CD4-positive, alpha-beta T cell treated with Interleukin-4 for 4 hours (primary cell): ENCODE data around the gene HDGFL1.

ENCODE experiments used
- DNase-seq: peaks from one replicate; pipeline ENCODE4 v3.0.0-alpha.2; 2020

HDGFL1 gene

DNA sequence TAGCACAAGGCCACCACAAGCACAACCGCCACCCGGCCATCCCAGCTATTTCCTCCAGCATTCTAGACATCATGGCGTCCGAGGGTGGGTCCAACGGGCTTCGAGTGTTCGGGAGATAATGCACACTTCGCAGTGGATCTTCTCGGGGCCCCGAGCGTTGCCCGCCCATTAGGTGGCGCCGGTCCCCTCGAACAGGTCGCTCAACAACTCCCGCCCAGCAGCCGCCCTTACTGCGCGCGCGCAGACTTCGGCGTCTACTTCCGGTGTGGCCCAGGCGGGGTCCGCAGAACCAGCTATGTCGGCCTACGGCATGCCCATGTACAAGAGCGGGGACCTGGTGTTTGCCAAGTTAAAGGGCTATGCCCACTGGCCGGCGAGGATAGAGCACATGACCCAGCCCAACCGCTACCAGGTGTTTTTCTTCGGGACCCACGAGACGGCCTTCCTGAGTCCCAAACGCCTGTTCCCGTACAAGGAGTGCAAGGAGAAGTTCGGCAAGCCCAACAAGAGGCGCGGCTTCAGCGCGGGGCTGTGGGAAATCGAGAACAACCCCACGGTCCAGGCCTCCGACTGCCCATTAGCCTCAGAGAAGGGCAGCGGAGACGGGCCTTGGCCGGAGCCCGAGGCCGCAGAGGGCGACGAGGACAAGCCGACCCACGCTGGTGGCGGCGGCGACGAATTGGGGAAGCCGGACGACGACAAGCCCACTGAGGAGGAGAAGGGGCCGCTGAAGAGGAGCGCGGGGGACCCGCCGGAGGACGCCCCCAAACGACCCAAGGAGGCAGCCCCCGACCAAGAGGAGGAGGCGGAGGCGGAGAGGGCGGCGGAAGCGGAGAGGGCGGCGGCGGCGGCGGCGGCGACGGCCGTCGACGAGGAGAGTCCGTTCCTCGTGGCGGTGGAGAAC lies at the start of gene HDGFL1:
TSS of gene HDGFL1 (plus strand) at position 286 of the 904 bp plus-strand sequence. CDS start at position 296, 10 bp downstream.
- no peak for DNase-seq

DNA sequence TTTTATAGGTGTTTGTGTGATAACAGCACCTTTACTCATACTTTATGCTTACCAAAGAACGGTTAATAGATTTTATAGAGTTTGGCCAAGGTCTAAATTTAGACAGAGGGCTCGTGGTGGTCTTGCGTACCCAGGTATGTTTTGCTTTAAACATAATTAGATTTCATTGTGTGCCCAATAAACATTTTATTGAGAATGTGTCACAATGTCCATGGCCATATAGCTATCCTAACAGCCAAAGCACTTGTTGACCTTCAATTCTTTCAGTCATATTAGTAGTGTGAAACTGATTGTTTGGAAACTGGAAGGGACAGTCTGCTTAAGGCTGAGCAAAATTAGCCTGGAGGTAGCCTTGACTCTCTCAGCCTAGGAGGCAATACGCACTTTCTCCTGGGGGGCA lies 48.3 kb upstream of the HDGFL1 start:
- no peak for DNase-seq

DNA sequence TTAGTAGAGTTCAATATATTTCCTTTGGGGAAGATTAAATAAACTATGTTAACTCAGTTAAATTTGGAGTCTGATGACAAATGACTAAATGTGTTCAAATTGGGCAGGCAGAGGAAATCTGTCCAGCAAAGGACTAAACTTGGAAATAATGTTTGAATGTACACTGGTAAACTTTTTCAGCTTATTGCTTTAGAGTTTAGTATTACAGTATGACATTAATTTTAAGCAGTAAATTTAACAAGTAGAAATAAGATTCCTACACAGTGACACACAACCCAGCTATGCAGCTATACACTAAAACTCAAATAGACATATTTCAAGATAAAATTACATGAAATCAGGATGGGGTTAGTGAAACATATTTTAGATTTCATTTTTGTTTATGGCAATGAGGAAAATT lies 42.6 kb upstream of the HDGFL1 start:
- no peak for DNase-seq

DNA sequence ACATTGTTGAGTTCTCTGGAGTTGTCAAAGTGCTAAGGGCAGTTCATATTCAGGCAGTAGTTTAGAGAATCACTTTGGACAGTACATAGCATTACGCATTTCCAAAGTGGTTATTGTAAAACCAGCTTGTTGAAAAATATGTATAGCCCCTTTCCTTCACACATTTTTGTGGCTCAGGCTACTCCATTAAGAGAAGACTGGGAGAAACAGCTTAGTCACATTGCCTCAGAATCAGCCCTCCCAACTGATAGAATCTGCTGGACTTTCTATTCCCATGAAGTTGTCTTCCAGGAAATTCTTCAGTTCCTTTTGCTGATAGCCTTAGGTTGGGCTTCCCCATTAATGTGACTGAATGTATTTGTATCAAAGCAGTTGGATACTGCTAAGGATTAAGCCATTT lies 39.5 kb upstream of the HDGFL1 start:
- no peak for DNase-seq

DNA sequence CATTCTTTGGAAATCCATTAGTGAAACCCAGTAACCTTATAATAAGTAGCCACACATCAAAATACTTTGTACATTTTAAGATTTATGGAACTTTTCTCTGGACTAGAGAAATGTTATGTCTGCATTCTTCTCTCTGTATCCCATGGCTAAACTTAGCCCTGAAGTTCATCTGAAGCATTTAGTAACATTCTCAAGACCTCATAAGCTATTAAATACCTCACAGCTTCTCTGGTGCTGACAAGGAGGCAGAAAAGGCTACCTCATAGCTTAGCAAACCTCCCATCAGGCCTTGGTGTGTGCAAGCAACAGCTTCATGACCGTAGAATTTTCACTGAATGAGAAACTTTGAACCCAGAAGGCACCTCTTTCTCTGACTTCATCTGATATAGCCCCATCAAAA lies 38.9 kb upstream of the HDGFL1 start:
- DNase-seq = no peak

DNA sequence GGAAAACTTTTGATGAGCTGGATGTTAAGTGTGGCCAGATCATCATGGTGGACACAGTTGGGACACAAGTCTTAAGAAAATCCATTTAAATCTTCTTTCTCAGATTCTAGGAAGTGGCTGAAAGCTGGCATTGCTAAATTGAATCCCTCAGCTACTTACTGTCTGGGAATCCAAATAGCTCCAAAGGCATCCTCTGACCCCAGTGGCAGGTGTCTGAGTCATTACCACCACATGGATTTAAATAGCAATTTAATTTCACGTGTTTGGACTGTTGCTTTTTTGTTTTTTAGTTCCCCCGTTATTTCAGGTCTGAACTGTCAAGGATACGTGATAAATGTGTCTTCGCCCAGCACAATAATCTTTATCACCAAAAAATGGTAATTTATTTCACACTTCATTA lies 33.2 kb upstream of the HDGFL1 start:
- DNase-seq = no peak

DNA sequence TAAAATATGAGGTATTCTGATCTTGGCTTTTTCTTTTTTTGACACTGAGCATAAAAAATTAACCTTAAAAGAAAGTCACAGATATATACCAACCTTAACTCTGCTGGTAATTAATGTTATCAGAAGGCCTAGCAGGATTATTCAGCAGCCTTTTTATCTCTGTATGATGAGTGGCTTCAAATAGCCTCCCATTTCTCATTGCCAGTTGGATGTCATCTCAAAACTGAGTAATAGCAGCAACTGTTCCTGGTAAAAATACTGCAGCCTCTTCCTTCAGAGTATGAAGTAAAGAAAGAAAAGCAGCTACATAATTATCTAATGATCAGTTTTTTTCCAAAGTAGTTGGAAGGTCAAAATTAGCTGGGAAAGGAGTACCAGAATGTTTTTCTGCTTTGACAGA lies 24.9 kb upstream of the HDGFL1 start:
- DNase-seq = no peak

DNA sequence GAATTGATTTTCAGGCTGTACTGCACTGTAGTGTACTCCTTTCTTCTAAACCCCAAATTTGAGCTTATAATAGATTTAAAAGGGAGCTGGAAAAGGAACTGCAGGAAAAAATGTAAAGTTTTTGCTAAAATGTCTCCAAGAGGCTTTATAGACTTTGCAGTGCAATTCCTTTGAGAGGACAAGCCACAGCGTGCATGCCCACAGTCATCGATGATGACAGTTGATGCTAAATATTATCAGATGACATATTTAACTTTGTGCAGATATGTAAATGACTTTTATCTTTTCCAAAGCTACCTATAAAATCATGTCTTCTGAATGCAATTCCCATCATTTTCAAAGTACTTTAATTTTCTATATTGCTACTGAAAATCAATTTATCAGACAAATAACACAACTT lies 24.3 kb upstream of the HDGFL1 start:
- DNase-seq = no peak

DNA sequence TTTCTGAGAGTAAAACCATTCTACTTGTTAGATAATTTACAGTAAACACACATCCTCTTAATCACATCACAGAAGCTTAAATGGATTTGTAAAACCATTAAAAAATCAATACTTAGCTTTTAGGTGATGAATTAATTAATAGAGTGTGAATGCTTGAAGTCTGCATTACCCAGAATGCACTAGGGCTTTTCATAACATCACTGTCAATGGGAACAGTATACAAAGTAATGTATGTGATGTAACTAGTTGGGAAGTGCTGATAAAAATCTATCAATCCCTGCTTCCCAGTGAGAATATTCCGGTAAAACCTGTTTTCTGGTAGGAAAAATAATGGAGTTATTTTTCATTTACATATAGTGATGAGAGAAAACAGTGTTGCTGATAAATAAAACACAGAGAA lies 23.1 kb upstream of the HDGFL1 start:
- no peak for DNase-seq

DNA sequence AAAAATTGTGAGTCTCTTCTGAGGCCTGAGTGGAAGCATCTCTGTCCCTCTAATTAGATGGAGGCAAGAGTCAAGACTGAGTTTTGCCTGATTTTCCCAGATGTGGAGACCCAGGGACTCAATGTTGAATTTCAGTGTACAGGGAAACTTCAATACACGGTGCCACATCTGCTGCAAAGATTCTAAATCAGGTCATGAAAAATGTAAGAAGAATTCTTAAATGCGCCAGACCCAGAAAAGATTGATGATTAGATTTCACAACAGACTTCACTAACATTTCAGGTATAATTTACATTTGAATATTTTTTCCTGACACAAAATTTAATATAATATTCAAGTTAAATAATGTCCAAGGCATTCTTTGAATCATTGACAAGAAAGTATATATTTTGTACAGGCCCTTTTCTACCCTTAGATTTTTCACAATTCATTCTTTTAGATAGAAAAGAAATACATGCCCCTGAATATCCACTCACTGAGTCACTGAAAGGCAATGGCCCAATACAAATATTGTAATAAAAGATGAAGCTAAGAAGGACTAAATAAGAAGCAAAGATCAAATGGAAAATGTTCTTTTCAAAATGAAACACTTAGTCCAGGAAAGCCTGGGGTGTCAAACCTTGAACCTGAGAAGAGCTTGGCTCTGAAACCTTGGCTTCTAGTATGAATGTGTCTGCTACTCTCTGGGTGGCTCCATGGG lies 18.2 kb upstream of the HDGFL1 start:
- DNase-seq = no peak

DNA sequence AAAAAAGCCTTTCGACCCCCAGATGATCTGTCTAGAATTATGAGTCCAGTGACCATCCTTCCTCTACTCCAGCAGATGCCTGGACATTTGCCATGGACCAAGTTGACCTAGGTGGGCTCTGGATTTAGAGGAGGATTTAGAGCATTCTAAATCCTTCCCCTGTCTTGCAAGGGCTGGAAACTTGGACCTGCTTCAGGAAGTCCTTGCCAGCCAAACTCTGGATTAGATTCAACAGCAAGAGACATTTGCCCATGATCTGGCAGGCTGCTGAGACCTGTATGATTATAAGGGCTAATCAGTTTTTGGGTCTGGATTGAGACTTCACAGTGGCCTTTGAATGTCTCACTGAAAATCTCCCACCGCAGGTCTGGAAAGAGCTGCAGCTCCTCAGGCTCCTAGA lies 13.1 kb upstream of the HDGFL1 start:
- no peak for DNase-seq

DNA sequence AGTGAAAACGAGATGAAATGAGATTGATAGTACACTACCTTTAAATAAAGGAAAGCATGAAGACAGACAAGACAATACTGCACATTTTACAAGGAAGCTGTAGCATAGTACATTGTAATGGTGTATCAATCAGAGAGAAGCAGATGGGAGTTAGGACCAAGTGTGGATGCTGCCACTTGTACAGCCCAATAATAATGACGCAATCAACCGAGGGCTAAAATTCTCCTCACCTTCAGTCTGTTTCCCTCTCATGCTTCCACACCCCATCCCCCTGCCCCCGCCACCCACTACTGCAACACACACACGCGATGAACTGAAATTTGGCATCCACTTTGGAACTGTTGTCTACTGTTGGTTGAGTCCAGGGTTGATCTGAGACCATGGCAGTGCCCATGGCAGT lies 12.4 kb upstream of the HDGFL1 start:
- no peak for DNase-seq

DNA sequence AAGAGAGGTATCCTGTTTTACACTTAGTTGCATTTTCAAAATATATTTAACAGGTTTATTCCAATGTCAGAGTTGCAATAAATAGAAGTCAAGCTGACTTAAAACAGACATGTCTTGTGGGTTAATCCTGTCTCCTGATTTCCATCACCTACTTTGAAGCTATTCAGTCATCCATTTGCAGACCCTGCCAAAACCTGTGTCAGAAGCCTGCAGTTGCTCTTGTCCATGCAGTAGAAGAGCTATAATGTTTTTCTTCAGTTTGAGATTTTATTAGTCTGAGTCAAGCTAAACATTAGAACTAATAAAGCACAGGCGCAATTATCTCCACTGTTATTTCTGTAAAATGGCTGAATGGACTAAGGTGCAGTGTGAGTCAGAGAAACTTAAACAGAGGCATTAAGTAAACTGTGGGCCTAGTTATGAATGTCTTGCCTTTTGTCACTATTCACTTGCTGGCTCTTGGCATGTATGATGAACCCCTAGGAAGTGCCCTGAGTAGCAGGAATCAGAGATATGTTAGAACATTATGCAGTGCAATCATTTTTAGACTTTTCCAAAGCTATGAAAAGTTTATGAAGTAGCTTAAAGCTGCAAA lies 11.0 kb upstream of the HDGFL1 start:
- no peak for DNase-seq

DNA sequence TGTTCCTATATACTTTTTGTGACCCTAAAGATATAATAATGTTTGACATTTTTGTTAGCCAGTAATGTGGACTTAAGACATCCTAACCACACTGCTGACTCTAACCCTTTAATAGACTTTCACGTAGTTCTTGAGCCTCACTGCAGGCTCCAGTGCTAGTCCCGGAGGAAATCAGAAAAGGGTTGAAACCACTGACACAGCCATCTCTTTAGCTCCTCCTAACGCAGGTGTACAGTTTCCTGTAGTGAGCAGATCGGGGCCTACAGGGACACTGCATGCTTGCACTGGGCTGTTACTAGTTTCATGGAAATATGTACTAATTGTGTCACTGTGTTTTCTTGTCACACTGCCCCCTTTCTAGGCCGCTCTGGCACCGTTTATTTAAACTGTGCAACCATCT lies 512 bp upstream of the HDGFL1 start:
- DNase-seq = no peak

DNA sequence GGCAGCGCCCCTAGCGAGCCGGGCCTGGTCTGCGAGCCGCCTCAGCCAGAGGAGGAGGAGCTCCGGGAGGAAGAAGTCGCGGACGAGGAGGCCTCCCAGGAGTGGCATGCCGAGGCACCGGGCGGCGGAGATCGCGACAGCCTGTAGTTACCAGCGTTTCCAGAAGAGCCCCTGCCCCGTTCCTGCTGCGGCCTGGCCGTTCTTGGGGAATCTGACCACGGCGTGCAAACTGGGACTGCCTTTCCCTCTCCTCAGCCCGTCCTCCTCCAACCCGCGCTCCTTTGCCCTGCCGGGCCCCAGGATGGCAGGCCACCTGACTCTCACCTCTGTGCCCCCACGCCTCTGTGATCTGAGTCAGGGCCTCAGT lies 802 bp downstream of the HDGFL1 start:
- DNase-seq = no peak

DNA sequence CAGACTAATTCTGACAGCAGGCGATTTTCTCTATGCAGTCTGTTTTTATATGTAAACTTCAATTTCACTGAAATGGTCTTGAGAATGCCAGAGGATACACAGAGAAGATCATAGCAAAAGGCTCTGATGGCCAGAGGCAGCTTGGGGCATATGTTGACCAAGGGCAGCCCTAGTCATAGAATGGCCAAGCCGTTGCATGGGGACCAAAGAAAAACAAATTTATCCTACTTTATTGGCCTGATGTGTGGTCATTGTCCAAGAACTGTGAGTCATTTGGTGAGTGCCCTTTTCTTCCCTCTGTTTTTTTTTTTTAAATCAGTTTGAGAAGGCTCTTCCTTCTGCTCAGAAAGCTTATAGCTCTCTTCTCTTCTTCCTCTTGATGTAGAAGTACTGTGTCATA lies 5.8 kb downstream of the HDGFL1 start:
- no peak for DNase-seq

DNA sequence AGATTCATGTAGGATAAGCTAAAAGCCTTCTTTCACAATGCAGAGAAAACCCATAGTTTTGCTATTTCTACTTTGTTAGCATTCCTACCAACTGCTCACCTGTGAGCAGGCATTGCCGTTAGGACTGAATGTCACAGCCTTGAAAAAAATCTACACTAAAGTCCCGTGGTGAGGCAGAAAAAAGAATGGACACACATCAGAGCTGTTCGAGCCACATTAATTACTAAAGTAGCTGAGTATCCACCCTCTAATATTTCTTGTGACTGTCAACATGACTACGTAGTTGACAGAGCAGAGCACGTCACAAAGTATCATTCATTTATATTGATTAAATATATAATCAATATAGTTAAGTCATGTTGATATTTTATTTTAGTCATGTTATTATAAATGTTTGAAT lies 10.1 kb downstream of the HDGFL1 start:
- DNase-seq = no peak

DNA sequence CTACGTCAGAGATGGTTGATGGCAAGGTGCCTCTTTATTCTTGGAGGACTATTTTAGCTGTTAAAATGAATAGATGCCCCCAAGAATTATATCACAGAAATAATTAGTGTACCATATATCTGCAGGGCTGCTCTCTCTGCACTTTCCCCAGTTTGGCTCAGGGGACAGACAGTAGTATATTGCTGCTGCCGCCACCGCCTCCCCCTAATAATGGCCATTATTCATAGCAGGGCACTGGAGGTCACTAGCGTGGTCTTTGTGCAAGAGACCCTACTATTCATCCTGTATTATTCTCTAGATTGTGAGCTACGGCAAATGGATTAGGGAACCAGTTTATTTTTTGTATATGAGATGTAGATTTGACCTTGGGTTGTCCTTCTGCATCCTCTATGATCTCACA lies 11.0 kb downstream of the HDGFL1 start:
- DNase-seq = no peak

DNA sequence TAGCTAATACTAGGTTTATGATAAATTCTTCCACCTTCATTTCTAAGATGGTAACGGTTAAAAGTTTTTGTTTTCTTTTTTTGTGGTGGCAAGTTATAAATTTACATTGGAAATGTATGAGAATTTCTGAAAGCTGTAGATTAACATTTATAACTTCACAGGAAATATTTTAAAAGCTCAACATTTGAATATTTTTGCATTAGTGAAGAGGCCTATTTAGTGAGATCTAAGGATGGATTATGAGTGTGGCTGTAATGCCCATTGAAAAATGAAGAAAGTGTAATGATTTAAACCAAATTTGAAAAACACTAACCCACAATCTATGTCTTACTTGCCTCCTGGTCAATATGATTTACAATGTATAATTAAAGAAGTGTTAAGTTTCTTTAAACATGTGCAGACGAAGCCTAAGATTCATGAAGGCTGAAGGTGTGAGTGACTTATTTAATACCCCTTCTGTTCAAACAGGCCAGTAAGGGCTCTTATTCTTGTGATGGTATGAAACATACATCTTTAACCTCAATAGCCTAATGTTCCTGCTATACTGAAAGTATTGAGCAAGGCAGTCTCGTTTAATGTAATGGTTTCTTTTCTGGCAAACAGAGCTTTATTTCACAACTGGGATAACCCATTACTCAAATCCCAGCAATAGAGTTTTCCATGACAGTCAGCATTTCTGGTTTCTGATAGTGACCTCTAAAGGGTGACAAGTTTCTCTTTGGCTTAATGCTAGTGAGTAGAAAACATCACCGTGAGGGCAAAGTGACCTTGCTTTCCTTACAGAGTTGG lies 13.2 kb downstream of the HDGFL1 start:
- no peak for DNase-seq

DNA sequence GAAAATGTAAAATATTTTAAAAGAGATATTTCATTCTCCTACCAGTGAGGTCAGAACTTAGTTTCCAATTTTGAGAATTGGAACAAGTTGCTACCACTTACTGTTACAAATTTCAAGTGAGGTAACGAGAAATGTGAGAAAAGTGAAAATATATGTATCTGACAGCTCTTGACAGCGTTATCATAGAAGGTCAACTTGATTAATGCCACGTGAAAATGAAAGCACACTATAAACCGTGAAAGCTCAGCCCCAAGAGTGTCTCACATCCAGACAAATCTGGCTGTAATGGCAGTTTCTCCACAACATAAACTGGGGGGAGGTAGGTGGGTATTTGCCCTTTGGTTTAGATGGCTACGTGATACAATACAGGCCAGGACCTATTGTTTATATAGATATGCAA lies 13.9 kb downstream of the HDGFL1 start:
- no peak for DNase-seq

DNA sequence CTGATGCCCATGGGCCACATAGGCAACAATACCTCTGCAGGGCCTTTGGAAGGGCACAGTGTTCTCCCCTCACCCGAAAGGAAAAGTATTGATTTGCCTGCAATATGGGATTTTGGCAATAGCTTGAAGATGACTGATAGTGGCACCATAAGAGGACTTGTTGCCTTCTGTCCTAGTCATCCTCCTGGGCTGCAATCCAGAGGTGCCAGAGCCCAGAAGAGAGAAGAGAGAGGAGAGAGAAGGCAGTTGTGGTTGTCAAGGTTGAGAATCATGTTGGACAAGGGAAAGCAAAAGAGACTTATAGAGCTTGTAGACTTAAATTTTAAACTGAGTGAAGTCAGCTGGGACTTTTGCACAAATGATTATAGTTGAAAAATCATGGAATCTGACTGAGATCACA lies 14.6 kb downstream of the HDGFL1 start:
- DNase-seq = no peak

DNA sequence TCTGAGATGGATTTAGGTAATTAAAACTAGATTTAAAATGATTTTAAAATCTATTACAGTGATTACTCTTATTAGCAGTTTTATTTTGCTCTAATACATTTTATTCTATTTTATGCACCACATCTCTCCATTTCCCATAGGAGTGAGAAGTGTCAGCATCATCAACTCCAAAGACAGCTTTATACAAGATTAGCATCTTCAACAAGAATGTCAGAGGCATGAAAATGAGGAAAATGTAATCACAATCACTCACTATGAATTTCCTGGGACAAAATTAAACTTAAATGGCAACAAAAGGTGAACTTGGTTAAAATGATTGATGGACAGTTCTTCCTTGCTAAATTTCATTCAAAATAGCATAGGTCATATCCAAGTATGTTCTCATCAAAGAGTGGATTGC lies 19.8 kb downstream of the HDGFL1 start:
- no peak for DNase-seq

DNA sequence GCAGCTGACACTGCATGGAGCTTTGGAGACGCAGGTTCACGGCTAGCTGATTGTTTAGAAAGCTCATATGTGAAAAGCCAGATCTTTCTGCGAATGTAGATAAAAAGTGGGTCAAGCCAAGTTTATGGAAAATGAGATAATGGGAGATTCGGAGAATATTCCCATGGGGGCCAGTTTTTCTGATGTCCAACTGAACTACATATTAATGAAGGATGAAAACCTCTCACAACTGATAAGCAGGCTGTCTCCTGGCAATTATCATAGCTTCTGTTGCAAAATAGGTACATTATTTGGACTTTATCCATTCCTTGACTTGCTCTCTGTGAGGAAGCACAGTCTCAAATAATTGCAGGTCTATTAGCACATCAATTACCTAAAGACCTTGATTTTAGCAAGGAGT lies 21.1 kb downstream of the HDGFL1 start:
- DNase-seq = no peak
